ENCODE results near the gene SRC. TPM values are rescaled to one million over a fixed set of nuclear protein-coding genes. Genes with fewer than 3 reads are reported as not detected.

Gene SRC
- total RNA-seq, 1 donor from 2014 or later: 72.7 TPM

- peaks cover 21% of the 10 kb centered on the region for H3K36me3 Mint-ChIP-seq (ENCODE audit: low read depth)
- POLR2A ChIA-PET: no interaction called here
- no peak for ATAC-seq (ENCODE audit: low read depth)
- no peak overlapping the region for H3K27ac Mint-ChIP-seq
- no peak overlapping the region for H3K4me3 Mint-ChIP-seq
- H3K27me3 Mint-ChIP-seq: no peaks in the 10 kb centered on the region
- no peaks in the 10 kb centered on the region for H3K9me3 Mint-ChIP-seq
- DNase-seq: no peak
- H3K4me1 Mint-ChIP-seq: peaks cover 2% of the 10 kb centered on the region
- CTCF ChIA-PET: no interaction called here
- intact Hi-C loops (cut with micrococcal nuclease): no loop called here
- TF ChIP-seq CTCF (IDR thresholded peaks at IDR 0.05): no peak
Observed at GRCh38 chr20:37390891-37391525, 45.1 kb downstream of the SRC start.

GRCh38 chr20:37392441-37393195 lies 46.7 kb downstream of the SRC start:
- TF ChIP-seq CTCF (IDR thresholded peaks at IDR 0.05): no peak
- Mint-ChIP-seq H3K36me3 (ENCODE audit: low read depth) (peaks cover 21% of the 10 kb centered on the region), H3K4me3 (no peak overlapping the region)

GRCh38 chr20:37393196-37393862 lies 47.4 kb downstream of the SRC start:
- Mint-ChIP-seq H3K36me3 (ENCODE audit: low read depth) (peaks cover 24% of the 10 kb centered on the region), H3K27ac (no peak overlapping the region), H3K9me3 (no peaks in the 10 kb centered on the region), H3K27me3 (no peaks in the 10 kb centered on the region), H3K4me1 (no peaks in the 10 kb centered on the region), H3K4me3 (no peak overlapping the region)
- no peak for TF ChIP-seq CTCF (IDR thresholded peaks at IDR 0.05)
- ATAC-seq (ENCODE audit: low read depth): no peak
- POLR2A ChIA-PET: no interaction called here
- CTCF ChIA-PET: no interaction called here
- intact Hi-C loops (cut with micrococcal nuclease): no loop called here
- no peak for DNase-seq

More at GRCh38 chr20:37392441-37393195, 46.7 kb downstream of the SRC start:
- H3K4me1 Mint-ChIP-seq: no peaks in the 10 kb centered on the region
- ATAC-seq (ENCODE audit: low read depth): peak; percentile 49
- ChIA-PET POLR2A (interaction anchor here (0.6 kb wide), 1 partner anchor 137 kb away, joined by 6 read pairs; no protein-coding TSS in a partner anchor), CTCF (interaction anchor here (1.1 kb wide), 1 partner anchor 141 kb away, joined by 3 read pairs; no protein-coding TSS in a partner anchor)
- H3K9me3 Mint-ChIP-seq: no peaks in the 10 kb centered on the region
- H3K27me3 Mint-ChIP-seq: no peaks in the 10 kb centered on the region
- H3K27ac Mint-ChIP-seq: no peak overlapping the region
- intact Hi-C loops (cut with micrococcal nuclease): no loop called here
- DNase-seq: no peak

GRCh38 chr20:37393863-37394542 lies 48.1 kb downstream of the SRC start:
- ChIA-PET POLR2A (no interaction called here), CTCF (no interaction called here)
- H3K4me3 Mint-ChIP-seq: no peak overlapping the region
- peaks cover 30% of the 10 kb centered on the region for H3K36me3 Mint-ChIP-seq (ENCODE audit: low read depth)
- no peaks in the 10 kb centered on the region for H3K27me3 Mint-ChIP-seq
- ATAC-seq (ENCODE audit: low read depth) (no peak), DNase-seq (no peak)
- intact Hi-C loops (cut with micrococcal nuclease): no loop called here
- H3K9me3 Mint-ChIP-seq: no peaks in the 10 kb centered on the region
- no peak for TF ChIP-seq CTCF (IDR thresholded peaks at IDR 0.05)
- H3K27ac Mint-ChIP-seq: no peak overlapping the region
- H3K4me1 Mint-ChIP-seq: no peaks in the 10 kb centered on the region
